ENCODE measurements around the gene RAB9A. TPM values are rescaled to one million over a fixed set of nuclear protein-coding genes. Genes with fewer than 3 reads are reported as not detected.

The RAB9A gene
- total and polyA plus RNA-seq, 9 of the 15 experiments (the other 6 are each of a cell fraction or from before 2014, with no cell fraction given), result 13.5 to 20.8 (median 17.7) TPM

- TF ChIP-seq, protein P1, sequence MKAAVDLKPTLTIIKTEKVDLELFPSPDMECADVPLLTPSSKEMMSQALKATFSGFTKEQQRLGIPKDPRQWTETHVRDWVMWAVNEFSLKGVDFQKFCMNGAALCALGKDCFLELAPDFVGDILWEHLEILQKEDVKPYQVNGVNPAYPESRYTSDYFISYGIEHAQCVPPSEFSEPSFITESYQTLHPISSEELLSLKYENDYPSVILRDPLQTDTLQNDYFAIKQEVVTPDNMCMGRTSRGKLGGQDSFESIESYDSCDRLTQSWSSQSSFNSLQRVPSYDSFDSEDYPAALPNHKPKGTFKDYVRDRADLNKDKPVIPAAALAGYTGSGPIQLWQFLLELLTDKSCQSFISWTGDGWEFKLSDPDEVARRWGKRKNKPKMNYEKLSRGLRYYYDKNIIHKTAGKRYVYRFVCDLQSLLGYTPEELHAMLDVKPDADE (conservative IDR thresholded peaks at IDR 0.05; ENCODE audit: control insufficient read depth, low read depth, low read length), result peak; percentile 23; the same call in 1 of the 2 replicates
- TF ChIP-seq PRMT5 (CRISPR knock-in tag; IDR thresholded peaks at IDR 0.05) (no peak), GTF2E2 (tag; IDR thresholded peaks at IDR 0.05) (no peak), EWSR1 (IDR thresholded peaks at IDR 0.05; ENCODE audit: borderline replicate concordance, low read depth, partially characterized antibody) (no peak), BCLAF1 (IDR thresholded peaks at IDR 0.05; ENCODE audit: borderline replicate concordance in 1 of 2, control insufficient read depth in 1 of 2, low read depth in 2 of 2, low read length in 1 of 2) (no peak)
- TF ChIP-seq, protein P2, sequence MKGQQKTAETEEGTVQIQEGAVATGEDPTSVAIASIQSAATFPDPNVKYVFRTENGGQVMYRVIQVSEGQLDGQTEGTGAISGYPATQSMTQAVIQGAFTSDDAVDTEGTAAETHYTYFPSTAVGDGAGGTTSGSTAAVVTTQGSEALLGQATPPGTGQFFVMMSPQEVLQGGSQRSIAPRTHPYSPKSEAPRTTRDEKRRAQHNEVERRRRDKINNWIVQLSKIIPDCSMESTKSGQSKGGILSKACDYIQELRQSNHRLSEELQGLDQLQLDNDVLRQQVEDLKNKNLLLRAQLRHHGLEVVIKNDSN (CRISPR knock-in tag; IDR thresholded peaks at IDR 0.05), result peak; percentile 99
- TF ChIP-seq, protein P3, sequence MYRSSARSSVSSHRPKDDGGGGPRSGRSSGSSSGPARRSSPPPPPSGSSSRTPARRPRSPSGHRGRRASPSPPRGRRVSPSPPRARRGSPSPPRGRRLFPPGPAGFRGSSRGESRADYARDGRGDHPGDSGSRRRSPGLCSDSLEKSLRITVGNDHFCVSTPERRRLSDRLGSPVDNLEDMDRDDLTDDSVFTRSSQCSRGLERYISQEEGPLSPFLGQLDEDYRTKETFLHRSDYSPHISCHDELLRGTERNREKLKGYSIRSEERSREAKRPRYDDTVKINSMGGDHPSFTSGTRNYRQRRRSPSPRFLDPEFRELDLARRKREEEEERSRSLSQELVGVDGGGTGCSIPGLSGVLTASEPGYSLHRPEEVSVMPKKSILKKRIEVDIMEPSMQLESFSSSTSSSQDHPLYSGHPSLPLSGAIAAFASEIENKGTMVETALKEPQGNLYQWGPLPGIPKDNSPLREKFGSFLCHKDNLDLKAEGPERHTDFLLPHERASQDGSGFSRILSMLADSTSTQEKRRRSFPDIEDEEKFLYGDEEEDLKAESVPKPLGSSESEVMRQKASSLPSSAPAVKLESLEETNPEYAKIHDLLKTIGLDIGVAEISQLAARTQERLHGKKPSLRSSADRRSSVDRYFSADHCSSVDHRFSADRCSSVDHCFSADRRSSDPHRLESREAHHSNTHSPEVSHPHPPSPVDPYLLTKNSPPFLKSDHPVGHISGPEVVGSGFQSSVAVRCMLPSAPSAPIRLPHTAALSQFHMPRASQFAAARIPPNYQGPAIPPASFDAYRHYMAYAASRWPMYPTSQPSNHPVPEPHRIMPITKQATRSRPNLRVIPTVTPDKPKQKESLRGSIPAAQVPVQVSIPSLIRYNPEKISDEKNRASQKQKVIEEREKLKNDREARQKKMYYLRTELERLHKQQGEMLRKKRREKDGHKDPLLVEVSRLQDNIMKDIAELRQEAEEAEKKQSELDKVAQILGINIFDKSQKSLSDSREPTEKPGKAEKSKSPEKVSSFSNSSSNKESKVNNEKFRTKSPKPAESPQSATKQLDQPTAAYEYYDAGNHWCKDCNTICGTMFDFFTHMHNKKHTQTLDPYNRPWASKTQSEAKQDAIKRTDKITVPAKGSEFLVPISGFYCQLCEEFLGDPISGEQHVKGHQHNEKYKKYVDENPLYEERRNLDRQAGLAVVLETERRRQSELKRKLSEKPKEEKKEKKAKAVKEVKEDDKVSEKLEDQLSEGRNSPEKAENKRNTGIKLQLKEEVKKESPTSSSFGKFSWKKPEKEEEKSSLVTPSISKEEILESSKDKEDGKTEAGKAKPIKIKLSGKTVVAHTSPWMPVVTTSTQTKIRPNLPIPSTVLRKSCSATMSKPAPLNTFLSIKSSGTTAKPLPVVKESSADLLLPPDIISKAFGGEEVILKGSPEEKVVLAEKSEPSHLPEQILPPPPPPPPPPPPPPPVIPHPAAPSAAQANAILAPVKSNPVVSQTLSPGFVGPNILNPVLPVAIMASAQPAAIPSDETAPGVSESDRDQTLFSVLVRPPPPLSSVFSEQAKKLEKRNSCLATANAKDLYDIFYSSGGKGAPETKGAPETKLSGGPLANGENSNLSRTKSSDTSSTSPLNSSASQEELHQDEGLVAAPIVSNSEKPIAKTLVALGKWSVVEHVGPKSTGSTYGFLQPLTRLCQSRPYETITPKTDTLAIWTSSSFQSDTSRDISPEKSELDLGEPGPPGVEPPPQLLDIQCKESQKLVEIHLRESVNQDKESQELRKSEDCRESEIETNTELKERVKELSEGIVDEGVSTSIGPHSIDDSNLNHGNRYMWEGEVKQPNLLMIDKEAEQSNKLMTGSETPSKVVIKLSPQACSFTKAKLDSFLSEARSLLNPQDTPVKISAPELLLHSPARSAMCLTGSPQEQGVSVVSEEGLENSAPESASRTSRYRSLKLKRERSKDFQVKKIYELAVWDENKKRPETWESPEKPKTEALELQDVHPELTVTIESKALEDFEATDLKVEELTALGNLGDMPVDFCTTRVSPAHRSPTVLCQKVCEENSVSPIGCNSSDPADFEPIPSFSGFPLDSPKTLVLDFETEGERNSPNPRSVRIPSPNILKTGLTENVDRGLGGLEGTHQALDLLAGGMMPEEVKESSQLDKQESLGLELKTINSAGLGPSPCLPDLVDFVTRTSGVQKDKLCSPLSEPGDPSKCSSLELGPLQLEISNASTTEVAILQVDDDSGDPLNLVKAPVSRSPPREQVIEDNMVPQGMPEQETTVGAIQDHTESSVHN (IDR thresholded peaks at IDR 0.05; ENCODE audit: borderline replicate concordance in 1 of 2, low read depth in 1 of 2), result 0 out of 4 replicates have a peak, but pooled peaks of 1 of the 2 experiments have one; percentile 18
- TF ChIP-seq, protein P4, sequence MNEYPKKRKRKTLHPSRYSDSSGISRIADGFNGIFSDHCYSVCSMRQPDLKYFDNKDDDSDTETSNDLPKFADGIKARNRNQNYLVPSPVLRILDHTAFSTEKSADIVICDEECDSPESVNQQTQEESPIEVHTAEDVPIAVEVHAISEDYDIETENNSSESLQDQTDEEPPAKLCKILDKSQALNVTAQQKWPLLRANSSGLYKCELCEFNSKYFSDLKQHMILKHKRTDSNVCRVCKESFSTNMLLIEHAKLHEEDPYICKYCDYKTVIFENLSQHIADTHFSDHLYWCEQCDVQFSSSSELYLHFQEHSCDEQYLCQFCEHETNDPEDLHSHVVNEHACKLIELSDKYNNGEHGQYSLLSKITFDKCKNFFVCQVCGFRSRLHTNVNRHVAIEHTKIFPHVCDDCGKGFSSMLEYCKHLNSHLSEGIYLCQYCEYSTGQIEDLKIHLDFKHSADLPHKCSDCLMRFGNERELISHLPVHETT (CRISPR knock-in tag; conservative IDR thresholded peaks at IDR 0.05 in 1 of 2, IDR thresholded peaks at IDR 0.05 in 1 of 2), result 0 out of 4 replicates have a peak, but pooled peaks of 1 of the 2 experiments have one; percentile 48
Observed at GRCh38 chrX:13652850-13653693, 35.9 kb upstream of the RAB9A start, which contains the start of gene TCEANC (continued).
